ENCODE results near the gene MID1IP1. TPM values are rescaled to one million over a fixed set of nuclear protein-coding genes. Genes with fewer than 3 reads are reported as not detected.

Gene MID1IP1
- total and polyA plus RNA-seq, 2 experiments from 2014 or later = 25.3 to 80.4 TPM

GRCh38 chrX:38803588-38804431 is 2.6 kb downstream of the MID1IP1 start:
- peak overlapping the region; percentile 69 for H3K4me3 ChIP-seq
- peak overlapping the region; percentile 94 for H3K27ac ChIP-seq
- no peaks in the 10 kb centered on the region for H3K9me3 ChIP-seq (ENCODE audit: low read depth)
- H3K36me3 ChIP-seq = no peaks in the 10 kb centered on the region
- TF ChIP-seq CTCF (IDR thresholded peaks at IDR 0.05; ENCODE audit: low read depth, low read length) = no peak
- H3K27me3 ChIP-seq = no peaks in the 10 kb centered on the region
- peak; percentile 84 to 91 for DNase-seq (ENCODE audit: low read depth in 1 of 2, low spot score in 1 of 2)
- peaks cover 16% of the 10 kb centered on the region for H3K4me1 ChIP-seq (ENCODE audit: low read depth)

DNA sequence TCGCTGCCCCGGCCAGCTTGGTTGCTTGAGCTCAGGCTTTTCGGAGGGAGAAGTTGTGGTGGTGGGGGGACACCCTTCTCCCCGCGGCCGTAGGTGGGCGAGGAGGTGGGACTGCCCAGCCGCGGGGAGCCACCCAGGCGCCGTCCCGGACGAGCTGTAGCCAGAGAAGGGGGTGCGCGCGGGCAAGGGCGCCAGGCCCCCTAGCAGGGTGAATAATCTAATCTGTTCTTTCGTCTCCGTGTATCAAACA is 3.1 kb downstream of the MID1IP1 start:
- no peak for TF ChIP-seq CTCF (IDR thresholded peaks at IDR 0.05; ENCODE audit: low read depth, low read length)
- Histone ChIP-seq H3K9me3 (ENCODE audit: low read depth) (no peaks in the 10 kb centered on the region), H3K4me3 (peak overlapping the region; percentile 69), H3K27me3 (no peaks in the 10 kb centered on the region), H3K4me1 (ENCODE audit: low read depth) (peaks cover 16% of the 10 kb centered on the region), H3K36me3 (no peaks in the 10 kb centered on the region), H3K27ac (peak overlapping the region; percentile 94)
- DNase-seq (ENCODE audit: low read depth in 1 of 2, low spot score in 1 of 2) = no peak

DNA sequence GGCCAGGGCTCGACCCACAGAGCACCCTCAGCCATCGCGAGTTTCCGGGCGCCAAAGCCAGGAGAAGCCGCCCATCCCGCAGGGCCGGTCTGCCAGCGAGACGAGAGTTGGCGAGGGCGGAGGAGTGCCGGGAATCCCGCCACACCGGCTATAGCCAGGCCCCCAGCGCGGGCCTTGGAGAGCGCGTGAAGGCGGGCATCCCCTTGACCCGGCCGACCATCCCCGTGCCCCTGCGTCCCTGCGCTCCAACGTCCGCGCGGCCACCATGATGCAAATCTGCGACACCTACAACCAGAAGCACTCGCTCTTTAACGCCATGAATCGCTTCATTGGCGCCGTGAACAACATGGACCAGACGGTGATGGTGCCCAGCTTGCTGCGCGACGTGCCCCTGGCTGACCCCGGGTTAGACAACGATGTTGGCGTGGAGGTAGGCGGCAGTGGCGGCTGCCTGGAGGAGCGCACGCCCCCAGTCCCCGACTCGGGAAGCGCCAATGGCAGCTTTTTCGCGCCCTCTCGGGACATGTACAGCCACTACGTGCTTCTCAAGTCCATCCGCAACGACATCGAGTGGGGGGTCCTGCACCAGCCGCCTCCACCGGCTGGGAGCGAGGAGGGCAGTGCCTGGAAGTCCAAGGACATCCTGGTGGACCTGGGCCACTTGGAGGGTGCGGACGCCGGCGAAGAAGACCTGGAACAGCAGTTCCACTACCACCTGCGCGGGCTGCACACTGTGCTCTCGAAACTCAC is 3.6 kb downstream of the MID1IP1 start:
- H3K27me3 ChIP-seq = no peaks in the 10 kb centered on the region
- peak; percentile 42 to 55 for DNase-seq (ENCODE audit: low read depth in 1 of 2, low spot score in 1 of 2)
- H3K9me3 ChIP-seq (ENCODE audit: low read depth) = no peaks in the 10 kb centered on the region
- no peak for TF ChIP-seq CTCF (IDR thresholded peaks at IDR 0.05; ENCODE audit: low read depth, low read length)
- no peaks in the 10 kb centered on the region for H3K36me3 ChIP-seq
- H3K27ac ChIP-seq = peak overlapping the region; percentile 94
- H3K4me3 ChIP-seq = peak overlapping the region; percentile 69
- peaks cover 16% of the 10 kb centered on the region for H3K4me1 ChIP-seq (ENCODE audit: low read depth)

GRCh38 chrX:38805432-38806389 is 4.5 kb downstream of the MID1IP1 start:
- peak overlapping the region; percentile 94 for H3K27ac ChIP-seq
- peak; percentile 70 to 87 for DNase-seq (ENCODE audit: low read depth in 1 of 2, low spot score in 1 of 2)
- H3K27me3 ChIP-seq = no peaks in the 10 kb centered on the region

More at GRCh38 chrX:38805432-38806389, 4.5 kb downstream of the MID1IP1 start:
- TF ChIP-seq CTCF (IDR thresholded peaks at IDR 0.05; ENCODE audit: low read depth, low read length) = no peak
- Histone ChIP-seq H3K9me3 (ENCODE audit: low read depth) (no peaks in the 10 kb centered on the region), H3K4me3 (peak overlapping the region; percentile 69), H3K36me3 (no peaks in the 10 kb centered on the region), H3K4me1 (ENCODE audit: low read depth) (peaks cover 16% of the 10 kb centered on the region)

All from cardiac muscle cell (in vitro differentiated cells and primary cell).